Aorta (tissue), 5 donors: Measurements from ENCODE around the gene BLACAT1. TPM values are rescaled to one million over a fixed set of nuclear protein-coding genes. Genes with fewer than 3 reads are reported as not detected.
"Not testable (repeated sequence)": the region's sequence is repeated elsewhere in the genome, so short reads cannot be mapped to it uniquely, and the experiment has no call there.

ENCODE experiments used
- ATAC-seq: fragments of 200-7000 bp; cut with Tn5 transposase; one replicate; pipeline ENCODE4 v1.9.1; 2022; ENCODE audit warnings: moderate library complexity; ENCODE audit not compliant: low FRiP score
- DNase-seq, 2 donors: peaks; one replicate each; pipeline ENCODE4 v3.0.0-alpha.2; 2020
- H3K27ac ChIP-seq, 2 donors: one replicate each; pipeline ENCODE4 v1.5.1; 2013; ENCODE audit warnings: low read length in 2 of 2, mild to moderate bottlenecking in 2 of 2, moderate library complexity in 2 of 2, control low read depth in 1 of 2, inconsistent platforms in 1 of 2, low read depth in 1 of 2
- H3K27me3 ChIP-seq, 2 donors: one replicate each; pipeline ENCODE4 v1.6.1; 2013; ENCODE audit warnings: control low read depth in 1 of 2, low read length in 1 of 2, mild to moderate bottlenecking in 1 of 2, moderate library complexity in 1 of 2; ENCODE audit not compliant: insufficient read depth in 2 of 2, control insufficient read depth in 1 of 2
- H3K36me3 ChIP-seq, 2 donors: one replicate each; pipeline ENCODE4 v1.6.1; 2013; ENCODE audit warnings: control low read depth in 1 of 2, low read length in 1 of 2, mild to moderate bottlenecking in 1 of 2; ENCODE audit not compliant: insufficient read depth in 2 of 2, control insufficient read depth in 1 of 2
- H3K4me1 ChIP-seq, 2 donors: one replicate each; pipeline ENCODE4 v1.6.1; 2013; ENCODE audit warnings: low read length in 2 of 2, control low read depth in 1 of 2, mild to moderate bottlenecking in 1 of 2, moderate library complexity in 1 of 2; ENCODE audit not compliant: insufficient read depth in 2 of 2, control insufficient read depth in 1 of 2
- H3K4me3 ChIP-seq, 2 donors: one replicate each; pipeline ENCODE4 v1.5.1; 2013; ENCODE audit warnings: low read length in 2 of 2, control low read depth in 1 of 2, mild to moderate bottlenecking in 1 of 2
- H3K9me3 ChIP-seq: one replicate; pipeline ENCODE4 v1.6.1; 2013; ENCODE audit warnings: mild to moderate bottlenecking, low read length; ENCODE audit not compliant: control insufficient read depth
- WGBS, 2 donors: extraction: QIAGEN DNeasy Blood & Tissue Kit; methylation state at CpG; one replicate each; pipeline ENCODE4 v1.1.7; 2013; 5-methylcytosine and 5-hydroxymethylcytosine counted together
- intact Hi-C, 2 donors: fragments of 100-400 bp; cut with DNase I; formaldehyde crosslinking; loops; one replicate each; pipeline versions ENCODE4 v1.14.2 to v1.15.0; 2022
- polyA plus RNA-seq, 2 donors: library from polyadenylated mRNA; stranded (reverse); fragments of 200-250 nt; gene quantifications; one replicate each; pipeline ENCODE4 v1.2.3, GENCODE V29; 2013
- total RNA-seq, 2 donors: library from RNA; stranded (reverse); fragmentation: NEBNext Ultra II Directional; extraction: Animal tissue kit (Norgen Biotek cat#: 25700); gene quantifications; one replicate each; pipeline ENCODE4 v1.2.1, GENCODE V29; 2021
- donor health status: healthy with polysubstance abuse.
- donor health status: Bipolar disorder and iron deficiency.
- donor health status: DM: no; HTN: no; CAD: no.
- donor health status: DM: no; HTN: no; CAD: no.
- donor health status: DM: yes; HTN: yes; CAD: no.

The BLACAT1 gene
- total and polyA plus RNA-seq, 4 donors = 0.21 TPM; not detected in 3

GRCh38 chr1:205421798-205422197 lies 34.0 kb downstream of the BLACAT1 start, which contains the start of gene LEMD1:
TSS of gene LEMD1 (minus strand) at chr1:205422056. CDS start at chr1:205420536, 1,520 bp downstream.
- no peak for ATAC-seq
- no peak within 1 kb of the TSS for H3K4me3 ChIP-seq
- peaks cover 0 to 1% of the 10 kb centered on the region in 2 donors for H3K27me3 ChIP-seq
- H3K27ac ChIP-seq = no peak within 1 kb of the TSS
- WGBS, 2 donors = 59 to 66% methylated on average over 2 of the region's 2 CpGs
- H3K36me3 ChIP-seq = no peaks in the 10 kb centered on the region
- H3K9me3 ChIP-seq = no peaks in the 10 kb centered on the region
- intact Hi-C loops = no loop called here
- no peak for DNase-seq
- no peaks in the 10 kb centered on the region for H3K4me1 ChIP-seq

GRCh38 chr1:205420938-205421337 lies 34.9 kb downstream of the BLACAT1 start:
- intact Hi-C loops = no loop called here
- H3K4me1 ChIP-seq = no peaks in the 10 kb centered on the region
- DNase-seq (no peak), ATAC-seq (no peak)
- H3K36me3 ChIP-seq = no peaks in the 10 kb centered on the region
- H3K27me3 ChIP-seq = peaks cover 0 to 1% of the 10 kb centered on the region in 2 donors
- H3K27ac ChIP-seq = no peak overlapping the region
- WGBS, 2 donors = 88 to 94% methylated on average over 2 of the region's 2 CpGs
- H3K4me3 ChIP-seq = no peak overlapping the region
- H3K9me3 ChIP-seq = no peaks in the 10 kb centered on the region

GRCh38 chr1:205417870-205418635 lies 37.8 kb downstream of the BLACAT1 start:
- Histone ChIP-seq H3K4me3 (no peak overlapping the region), H3K4me1 (no peaks in the 10 kb centered on the region), H3K27ac (no peak overlapping the region), H3K36me3 (no peaks in the 10 kb centered on the region), H3K9me3 (no peaks in the 10 kb centered on the region), H3K27me3 (no peaks in the 10 kb centered on the region)
- 58 to 59% methylated on average over 10 of the region's 10 CpGs for WGBS, 2 donors
- intact Hi-C loops = no loop called here
- no peak for ATAC-seq
- DNase-seq = no peak

- H3K27me3 ChIP-seq = no peaks in the 10 kb centered on the region
- no peaks in the 10 kb centered on the region for H3K4me1 ChIP-seq
- H3K4me3 ChIP-seq = no peak overlapping the region
- DNase-seq (no peak), ATAC-seq (no peak)
- no peak overlapping the region for H3K27ac ChIP-seq
- intact Hi-C loops = no loop called here
- WGBS, 2 donors = 49 to 57% methylated on average over 2 of the region's 2 CpGs
- no peaks in the 10 kb centered on the region for H3K36me3 ChIP-seq
- no peaks in the 10 kb centered on the region for H3K9me3 ChIP-seq
These were observed 39.5 kb downstream of the BLACAT1 start for GRCh38 chr1:205416322-205416721.

GRCh38 chr1:205410581-205411298 lies 45.1 kb downstream of the BLACAT1 start:
- intact Hi-C loops = no loop called here
- no peaks in the 10 kb centered on the region for H3K9me3 ChIP-seq
- DNase-seq (no peak), ATAC-seq (no peak)
- H3K4me1 ChIP-seq = no peaks in the 10 kb centered on the region
- H3K27me3 ChIP-seq = no peaks in the 10 kb centered on the region
- H3K27ac ChIP-seq = no peak overlapping the region
- no peaks in the 10 kb centered on the region for H3K36me3 ChIP-seq
- H3K4me3 ChIP-seq = no peak overlapping the region
- WGBS, 2 donors = 66 to 76% methylated on average over 5 of the region's 5 CpGs

GRCh38 chr1:205407970-205408369 lies 47.9 kb downstream of the BLACAT1 start:
- Histone ChIP-seq H3K36me3 (no peaks in the 10 kb centered on the region), H3K27me3 (no peaks in the 10 kb centered on the region), H3K9me3 (no peaks in the 10 kb centered on the region), H3K4me3 (no peak overlapping the region), H3K4me1 (no peaks in the 10 kb centered on the region), H3K27ac (no peak overlapping the region)
- no peak for DNase-seq
- intact Hi-C loops = no loop called here
- ATAC-seq = no peak
- WGBS, 2 donors = 86 to 89% methylated on average over 5 of the region's 5 CpGs

- intact Hi-C loops, H3K27me3 ChIP-seq, H3K4me1 ChIP-seq, H3K27ac ChIP-seq, H3K36me3 ChIP-seq, H3K4me3 ChIP-seq, ATAC-seq, DNase-seq, H3K9me3 ChIP-seq: not testable (repeated sequence)
- WGBS, 2 donors = 85 to 91% methylated on average over 4 to 8 of the region's 12 CpGs
These were observed 49.6 kb downstream of the BLACAT1 start for GRCh38 chr1:205406252-205406651.
